Uterus (tissue), 2 donors: ENCODE measurements around the gene LPCAT2.

Experiments
- CTCF ChIP-seq, 4 experiments: fragments of 200-600 bp in 2 of 4; fragments of 450-650 bp in 2 of 4; sonication (generic) in 2 of 4; IDR thresholded peaks; one replicate each; pipeline ENCODE4 v1.5.1; 2016 to 2019; ENCODE audit warnings: antibody characterized with exemption in 4 of 4, mild to moderate bottlenecking in 2 of 4, moderate library complexity in 1 of 4
- POLR2A ChIP-seq, 2 donors: fragments of 450-650 bp; IDR thresholded peaks; one replicate each; pipeline ENCODE4 v1.6.1; 2016; ENCODE audit warnings: antibody characterized with exemption in 2 of 2, mild to moderate bottlenecking in 1 of 2, moderate library complexity in 1 of 2

- TF ChIP-seq CTCF (IDR thresholded peaks at IDR 0.05) (no peak), POLR2A (IDR thresholded peaks at IDR 0.05) (no peak)
These were observed 20.6 kb upstream of the LPCAT2 start for GRCh38 chr16:55488306-55488705.
